Spleen (tissue), 11 donors: ENCODE measurements around the gene KAT6B. TPM values are rescaled to one million over a fixed set of nuclear protein-coding genes. Genes with fewer than 3 reads are reported as not detected.
"Not testable (repeated sequence)": the region's sequence is repeated elsewhere in the genome, so short reads cannot be mapped to it uniquely, and the experiment has no call there.

ENCODE experiments used
- DNase-seq: peaks from one replicate; pipeline ENCODE4 v3.0.0-alpha.2; 2020
- H3K27ac ChIP-seq, 8 donors: fragments of 200-600 bp; sonication (generic) in 7 of 8; 1 replicate in 4 of 8; 2 replicates in 4 of 8; pipeline versions ENCODE4 v1.5.0 to v1.8.0; 2016 to 2021; ENCODE audit warnings: inconsistent platforms in 4 of 8, mild to moderate bottlenecking in 4 of 8, moderate library complexity in 1 of 8
- H3K27me3 ChIP-seq, 7 donors: fragments of 200-600 bp; sonication (generic) in 6 of 7; replicated peaks in 1 of 7; 1 replicate in 4 of 7; 2 replicates in 3 of 7; pipeline versions ENCODE4 v1.5.0 to v1.8.0; 2016 to 2021; ENCODE audit warnings: inconsistent platforms in 3 of 7, mild to moderate bottlenecking in 1 of 7
- H3K36me3 ChIP-seq, 6 donors: fragments of 200-600 bp; sonication (generic) in 5 of 6; 1 replicate in 4 of 6; 2 replicates in 2 of 6; pipeline versions ENCODE4 v1.5.0 to v1.8.0; 2016 to 2021; ENCODE audit warnings: inconsistent platforms in 2 of 6
- H3K4me1 ChIP-seq, 6 donors: fragments of 200-600 bp; sonication (generic) in 5 of 6; 1 replicate in 3 of 6; 2 replicates in 3 of 6; pipeline versions ENCODE4 v1.5.0 to v1.8.0; 2016 to 2021; ENCODE audit warnings: inconsistent platforms in 3 of 6
- H3K4me3 ChIP-seq, 8 donors: fragments of 200-600 bp; sonication (generic) in 7 of 8; 1 replicate in 4 of 8; 2 replicates in 4 of 8; pipeline versions ENCODE4 v1.5.0 to v1.8.0; 2016 to 2021; ENCODE audit warnings: inconsistent platforms in 4 of 8, mild to moderate bottlenecking in 4 of 8, moderate library complexity in 2 of 8
- H3K9me3 ChIP-seq, 8 donors: fragments of 200-600 bp; sonication (generic) in 7 of 8; 1 replicate in 4 of 8; 2 replicates in 4 of 8; pipeline versions ENCODE4 v1.5.0 to v1.8.0; 2016 to 2021; ENCODE audit warnings: inconsistent platforms in 4 of 8
- CTCF ChIP-seq, 11 experiments: fragments of 200-600 bp in 7 of 11; fragments of 450-650 bp in 4 of 11; sonication (generic) in 4 of 11; IDR thresholded peaks in 8 of 11; conservative IDR thresholded peaks in 3 of 11; 1 replicate in 7 of 11; 2 replicates in 4 of 11; pipeline versions ENCODE4 v1.4.0 to v1.8.0; 2016 to 2021; ENCODE audit warnings: antibody characterized with exemption in 11 of 11, inconsistent platforms in 4 of 11, mild to moderate bottlenecking in 1 of 11
- POLR2A ChIP-seq, 3 donors: fragments of 450-650 bp; IDR thresholded peaks; one replicate each; pipeline ENCODE4 v1.5.1; 2017; ENCODE audit warnings: antibody characterized with exemption in 3 of 3, mild to moderate bottlenecking in 1 of 3
- POLR2AphosphoS5 ChIP-seq, 3 donors: sonication (generic); formaldehyde crosslinking; IDR thresholded peaks; one replicate each; pipeline ENCODE4 v1.5.1; 2017; ENCODE audit warnings: antibody characterized with exemption in 3 of 3
- WGBS, 5 donors: extraction: QIAGEN DNeasy Blood & Tissue Kit in 3 of 5; methylation state at CpG; one replicate each; pipeline versions ENCODE4 v1.1.5 to v1.1.7; 2013 to 2018; 5-methylcytosine and 5-hydroxymethylcytosine counted together
- intact Hi-C: fragments of 100-400 bp; cut with DNase I; formaldehyde crosslinking; loops from one replicate; pipeline ENCODE4 v1.15.0; 2023; ENCODE audit warnings: low total_unique reads
- polyA plus RNA-seq, 3 donors: library from polyadenylated mRNA; stranded (reverse); fragments of 200-250 nt; gene quantifications; one replicate each; pipeline ENCODE4 v1.2.1, GENCODE V29; 2013
- total RNA-seq, 7 donors: library from RNA; depleted of rRNA in 3 of 7; stranded (reverse); fragments of >200 nt in 3 of 7; fragmentation: NEBNext Ultra II Directional in 4 of 7; extraction: Animal tissue kit (Norgen Biotek cat#: 25700) in 4 of 7; gene quantifications; one replicate each; pipeline versions ENCODE4 v1.1.0 to v1.2.1, GENCODE V29; 2016 to 2021
- donor health status: healthy with polysubstance abuse.
- donor health status: DM: no; HTN: no; CAD: no; lungs with moderate emphysema.
- donor health status: DM: no; HTN: no; CAD: no.
- donor health status: Bipolar disorder and iron deficiency.
- donor health status: healthy.
- donor health status: DM: no; HTN: no; CAD: no.
- donor health status: DM: yes; HTN: yes; CAD: no.

Gene KAT6B
- total and polyA plus RNA-seq, 10 donors, result 2.9 to 61.0 (median 46.0) TPM

GRCh38 chr10:74917481-74918077 is 91.2 kb downstream of the KAT6B start:
- peaks cover 0 to 52% (median 16%) of the 10 kb centered on the region in 6 donors for H3K4me1 ChIP-seq
- no peaks in the 10 kb centered on the region for H3K27me3 ChIP-seq
- peaks cover 3 to 19% (median 16%) of the 10 kb centered on the region in 8 donors for H3K9me3 ChIP-seq
- peaks cover 0 to 7% (median 0%) of the 10 kb centered on the region in 6 donors for H3K36me3 ChIP-seq
- H3K4me3 ChIP-seq, result no peak overlapping the region
- DNase-seq, result no peak
- no peak overlapping the region for H3K27ac ChIP-seq
- no peak for TF ChIP-seq POLR2A (IDR thresholded peaks at IDR 0.05)
- TF ChIP-seq POLR2AphosphoS5 (IDR thresholded peaks at IDR 0.05), result no peak
- TF ChIP-seq CTCF (IDR thresholded peaks at IDR 0.05 in 8 of 11, conservative IDR thresholded peaks at IDR 0.05 in 3 of 11), result no peak
- intact Hi-C loops, result no loop called here

DNA sequence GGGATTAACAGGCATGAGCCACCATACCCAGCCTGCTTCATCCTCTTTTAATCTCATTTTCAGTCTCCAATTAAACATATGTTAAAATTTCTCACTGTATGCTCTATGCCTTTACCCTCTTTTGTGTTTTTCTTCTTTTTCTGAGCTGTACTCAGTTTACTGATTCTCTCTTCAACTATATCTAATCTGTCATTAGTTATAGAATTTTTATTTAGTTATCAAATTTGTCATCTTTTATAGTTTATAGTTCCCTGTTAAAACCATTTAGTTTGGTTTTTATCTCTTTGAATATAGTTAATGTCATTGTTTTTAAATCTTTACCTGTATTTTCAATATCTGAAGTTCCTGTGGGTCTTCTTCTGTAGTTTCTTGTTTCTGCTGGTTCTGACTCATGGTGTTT is 93.3 kb downstream of the KAT6B start:
- Histone ChIP-seq H3K27ac (no peak overlapping the region), H3K27me3 (no peaks in the 10 kb centered on the region), H3K4me1 (peaks cover 0 to 52% (median 22%) of the 10 kb centered on the region in 6 donors), H3K4me3 (no peak overlapping the region), H3K9me3 (peaks cover 3 to 19% (median 16%) of the 10 kb centered on the region in 8 donors), H3K36me3 (peaks cover 0 to 7% (median 0%) of the 10 kb centered on the region in 6 donors)
- no peak for TF ChIP-seq CTCF (IDR thresholded peaks at IDR 0.05 in 8 of 11, conservative IDR thresholded peaks at IDR 0.05 in 3 of 11)
- no peak for TF ChIP-seq POLR2A (IDR thresholded peaks at IDR 0.05)
- no peak for TF ChIP-seq POLR2AphosphoS5 (IDR thresholded peaks at IDR 0.05)
- DNase-seq, result no peak
- intact Hi-C loops, result no loop called here

DNA sequence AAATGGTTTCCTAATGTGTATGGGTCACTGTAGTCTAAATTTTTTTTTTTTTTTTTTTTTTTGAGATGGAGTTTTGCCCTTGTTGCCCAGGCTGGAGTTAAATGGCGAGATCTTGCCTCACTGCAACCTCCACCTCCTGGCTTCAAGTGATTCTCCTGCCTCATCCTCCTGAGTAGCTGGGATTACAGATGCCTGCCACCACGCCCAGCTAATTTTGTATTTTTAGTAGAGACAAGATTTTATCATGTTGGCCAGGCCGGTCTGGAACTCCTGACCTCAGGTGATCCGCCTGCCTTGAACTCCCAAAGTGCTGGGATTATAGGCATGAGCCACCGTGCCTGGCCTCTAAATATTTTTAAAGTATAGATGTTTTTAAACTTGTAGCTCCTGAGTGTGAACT is 94.7 kb downstream of the KAT6B start:
- H3K4me3 ChIP-seq, H3K36me3 ChIP-seq, DNase-seq, H3K27ac ChIP-seq, intact Hi-C loops, H3K27me3 ChIP-seq: not testable (repeated sequence)
- H3K9me3 ChIP-seq, result peaks cover 3 to 19% (median 16%) of the 10 kb centered on the region in 8 donors
- 90 to 98% (median 93%) methylated on average over 5 of the region's 5 CpGs for WGBS, 5 donors
- H3K4me1 ChIP-seq, result peaks cover 0 to 54% (median 25%) of the 10 kb centered on the region in 6 donors

DNA sequence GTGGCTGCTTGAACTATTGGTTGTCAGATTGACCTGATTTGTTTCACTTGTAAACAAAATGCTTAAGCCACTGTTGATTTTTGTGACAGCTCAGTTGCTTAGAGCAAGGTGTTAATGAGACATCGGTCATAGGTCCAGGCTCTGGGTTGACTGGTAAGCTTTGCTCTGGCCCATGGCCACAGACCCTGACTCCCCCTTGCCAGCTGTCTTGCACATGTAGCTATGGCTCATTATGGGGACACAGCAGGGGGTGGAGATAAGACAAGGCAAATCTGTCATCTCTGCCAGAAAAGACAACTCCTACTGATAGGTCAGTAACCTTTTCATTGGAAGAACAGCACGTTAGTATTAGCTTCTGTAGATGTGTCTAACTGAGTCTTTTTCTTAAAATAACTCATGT is 95.3 kb downstream of the KAT6B start:
- Histone ChIP-seq H3K9me3 (peaks cover 3 to 19% (median 16%) of the 10 kb centered on the region in 8 donors), H3K4me1 (peaks cover 0 to 53% (median 25%) of the 10 kb centered on the region in 6 donors), H3K27ac (no peak overlapping the region), H3K27me3 (no peaks in the 10 kb centered on the region), H3K4me3 (no peak overlapping the region), H3K36me3 (peaks cover 0 to 7% (median 0%) of the 10 kb centered on the region in 6 donors)
- no peak for DNase-seq
- TF ChIP-seq POLR2A (IDR thresholded peaks at IDR 0.05) (no peak), POLR2AphosphoS5 (IDR thresholded peaks at IDR 0.05) (no peak), CTCF (IDR thresholded peaks at IDR 0.05 in 8 of 11, conservative IDR thresholded peaks at IDR 0.05 in 3 of 11) (no peak)
- intact Hi-C loops, result no loop called here
- WGBS, 5 donors, result 70 to 76% (median 72%) methylated on average over 2 of the region's 2 CpGs
